Tibial nerve (tissue), 4 donors: Measurements from ENCODE around the gene DZIP1. TPM values are rescaled to one million over a fixed set of nuclear protein-coding genes. Genes with fewer than 3 reads are reported as not detected.

ENCODE experiments used
- DNase-seq, 2 donors: peaks; one replicate each; pipeline ENCODE4 v3.0.0-alpha.2; 2019; ENCODE audit warnings: low spot score in 2 of 2
- H3K27ac ChIP-seq, 4 donors: fragments of 200-600 bp; sonication (generic) in 3 of 4; one replicate each; pipeline ENCODE4 v1.5.1; 2017 to 2019; ENCODE audit warnings: mild to moderate bottlenecking in 1 of 4
- H3K27me3 ChIP-seq, 2 donors: fragments of 200-600 bp; sonication (generic) in 1 of 2; one replicate each; pipeline versions ENCODE4 v1.5.1 to v1.6.0; 2017 to 2019
- H3K36me3 ChIP-seq, 3 donors: fragments of 200-600 bp; sonication (generic); one replicate each; pipeline ENCODE4 v1.5.1; 2018 to 2019
- H3K4me1 ChIP-seq, 4 donors: fragments of 200-600 bp; sonication (generic) in 3 of 4; one replicate each; pipeline ENCODE4 v1.5.1; 2017 to 2019
- H3K4me3 ChIP-seq, 4 donors: fragments of 200-600 bp; sonication (generic) in 3 of 4; one replicate each; pipeline ENCODE4 v1.5.1; 2017 to 2019; ENCODE audit warnings: mild to moderate bottlenecking in 1 of 4, moderate library complexity in 1 of 4
- H3K9me3 ChIP-seq, 4 donors: fragments of 200-600 bp; sonication (generic) in 3 of 4; one replicate each; pipeline ENCODE4 v1.5.1; 2017 to 2019
- EP300 ChIP-seq, 2 donors: sonication (generic); formaldehyde crosslinking; IDR thresholded peaks; one replicate each; pipeline ENCODE4 v1.6.1; 2017; ENCODE audit warnings: antibody characterized with exemption in 2 of 2, mild to moderate bottlenecking in 1 of 2
- POLR2A ChIP-seq, 2 donors: fragments of 450-650 bp; IDR thresholded peaks; one replicate each; pipeline ENCODE4 v1.6.1; 2017; ENCODE audit warnings: antibody characterized with exemption in 2 of 2, mild to moderate bottlenecking in 2 of 2, moderate library complexity in 2 of 2
- WGBS, 2 donors: methylation state at CpG; one replicate each; pipeline ENCODE4 v1.1.5; 2018; 5-methylcytosine and 5-hydroxymethylcytosine counted together
- total RNA-seq, 4 donors: library from RNA; depleted of rRNA; stranded (reverse); fragments of >200 nt; gene quantifications; one replicate each; pipeline ENCODE4 v1.1.0, GENCODE V29; 2016
- TF ChIP-seq, protein P1 (sequence below), 5 experiments: fragments of 200-600 bp in 3 of 5; fragments of 450-650 bp in 2 of 5; sonication (generic) in 3 of 5; IDR thresholded peaks; one replicate each; pipeline ENCODE4 v1.5.1; 2016 to 2019; ENCODE audit warnings: antibody characterized with exemption in 5 of 5, mild to moderate bottlenecking in 3 of 5, moderate library complexity in 2 of 5

The DZIP1 gene
- total RNA-seq, 4 donors from 2014 or later: 31.2 to 72.8 (median 36.4) TPM

- Histone ChIP-seq H3K36me3 (no peaks in the 10 kb centered on the region), H3K27ac (no peak overlapping the region), H3K9me3 (no peaks in the 10 kb centered on the region), H3K4me3 (no peak overlapping the region), H3K4me1 (no peaks in the 10 kb centered on the region), H3K27me3 (peaks cover 0 to 8% of the 10 kb centered on the region in 2 donors)
- no peak for DNase-seq
- TF ChIP-seq, protein P1, sequence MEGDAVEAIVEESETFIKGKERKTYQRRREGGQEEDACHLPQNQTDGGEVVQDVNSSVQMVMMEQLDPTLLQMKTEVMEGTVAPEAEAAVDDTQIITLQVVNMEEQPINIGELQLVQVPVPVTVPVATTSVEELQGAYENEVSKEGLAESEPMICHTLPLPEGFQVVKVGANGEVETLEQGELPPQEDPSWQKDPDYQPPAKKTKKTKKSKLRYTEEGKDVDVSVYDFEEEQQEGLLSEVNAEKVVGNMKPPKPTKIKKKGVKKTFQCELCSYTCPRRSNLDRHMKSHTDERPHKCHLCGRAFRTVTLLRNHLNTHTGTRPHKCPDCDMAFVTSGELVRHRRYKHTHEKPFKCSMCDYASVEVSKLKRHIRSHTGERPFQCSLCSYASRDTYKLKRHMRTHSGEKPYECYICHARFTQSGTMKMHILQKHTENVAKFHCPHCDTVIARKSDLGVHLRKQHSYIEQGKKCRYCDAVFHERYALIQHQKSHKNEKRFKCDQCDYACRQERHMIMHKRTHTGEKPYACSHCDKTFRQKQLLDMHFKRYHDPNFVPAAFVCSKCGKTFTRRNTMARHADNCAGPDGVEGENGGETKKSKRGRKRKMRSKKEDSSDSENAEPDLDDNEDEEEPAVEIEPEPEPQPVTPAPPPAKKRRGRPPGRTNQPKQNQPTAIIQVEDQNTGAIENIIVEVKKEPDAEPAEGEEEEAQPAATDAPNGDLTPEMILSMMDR (IDR thresholded peaks at IDR 0.05): no peak
- no peak for TF ChIP-seq EP300 (IDR thresholded peaks at IDR 0.05)
- no peak for TF ChIP-seq POLR2A (IDR thresholded peaks at IDR 0.05)
- 80 to 85% methylated on average over 6 of the region's 6 CpGs for WGBS, 2 donors
These were observed 84.1 kb downstream of the DZIP1 start for GRCh38 chr13:95560387-95560786.

DNA sequence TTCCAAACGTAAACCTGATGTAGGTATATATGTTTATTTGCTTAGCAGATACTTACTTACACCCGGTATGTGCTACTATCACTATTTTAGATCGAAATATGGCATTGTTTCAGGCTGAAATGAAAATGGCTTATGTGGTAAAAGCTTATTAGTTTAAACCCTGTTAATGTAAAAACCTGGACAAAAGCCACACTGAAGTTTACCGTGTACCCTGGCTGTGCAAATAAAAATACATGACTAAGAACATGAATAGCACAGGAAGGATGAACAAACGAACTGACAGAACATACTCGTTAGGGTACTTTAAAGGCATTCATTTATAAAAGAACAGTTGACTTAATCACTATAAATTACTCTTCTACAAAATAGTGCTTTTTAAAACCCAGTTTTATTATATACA lies 85.4 kb downstream of the DZIP1 start:
- Histone ChIP-seq H3K4me3 (no peak overlapping the region), H3K9me3 (no peaks in the 10 kb centered on the region), H3K36me3 (no peaks in the 10 kb centered on the region), H3K27ac (no peak overlapping the region), H3K4me1 (no peaks in the 10 kb centered on the region), H3K27me3 (peaks cover 0 to 18% of the 10 kb centered on the region in 2 donors)
- DNase-seq: no peak
- TF ChIP-seq POLR2A (IDR thresholded peaks at IDR 0.05): no peak
- TF ChIP-seq, protein P1 (IDR thresholded peaks at IDR 0.05): no peak
- no peak for TF ChIP-seq EP300 (IDR thresholded peaks at IDR 0.05)
- WGBS, 2 donors: 76 to 78% methylated on average over 6 of the region's 6 CpGs

DNA sequence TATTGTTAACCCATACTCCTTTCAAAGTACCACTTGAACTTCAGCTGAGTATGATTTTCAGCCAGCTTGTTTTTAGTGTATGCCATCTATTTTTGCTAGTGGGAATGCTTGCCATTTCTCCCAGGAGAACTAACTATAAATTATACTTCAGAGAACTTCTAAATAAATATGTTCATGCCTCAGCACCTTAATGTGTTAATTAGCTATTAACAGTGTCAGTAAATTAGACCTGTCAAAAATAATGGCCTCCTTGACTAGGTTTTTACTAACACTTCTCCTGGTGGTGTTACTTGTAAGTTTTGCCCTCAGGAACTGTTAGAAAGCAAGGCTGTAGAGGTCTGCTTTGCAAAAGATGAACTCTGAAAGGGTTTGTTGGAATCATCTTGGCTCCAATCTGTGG lies 87.5 kb downstream of the DZIP1 start:
- Histone ChIP-seq H3K9me3 (no peaks in the 10 kb centered on the region), H3K27me3 (peaks cover 0 to 39% of the 10 kb centered on the region in 2 donors), H3K4me3 (no peak overlapping the region), H3K36me3 (no peaks in the 10 kb centered on the region), H3K4me1 (peaks cover 0 to 16% (median 0%) of the 10 kb centered on the region in 4 donors), H3K27ac (no peak overlapping the region)
- TF ChIP-seq EP300 (IDR thresholded peaks at IDR 0.05): no peak
- DNase-seq: no peak

GRCh38 chr13:95553581-95554385 lies 90.7 kb downstream of the DZIP1 start:
- Histone ChIP-seq H3K9me3 (no peaks in the 10 kb centered on the region), H3K4me1 (peaks cover 0 to 17% (median 0%) of the 10 kb centered on the region in 4 donors), H3K36me3 (no peaks in the 10 kb centered on the region), H3K27ac (no peak overlapping the region), H3K4me3 (no peak overlapping the region), H3K27me3 (peaks cover 0 to 60% of the 10 kb centered on the region in 2 donors)
- DNase-seq: no peak
- TF ChIP-seq, protein P1 (IDR thresholded peaks at IDR 0.05): no peak
- no peak for TF ChIP-seq POLR2A (IDR thresholded peaks at IDR 0.05)
- TF ChIP-seq EP300 (IDR thresholded peaks at IDR 0.05): no peak
- 45% methylated on average over 29 of the region's 29 CpGs for WGBS, 2 donors

DNA sequence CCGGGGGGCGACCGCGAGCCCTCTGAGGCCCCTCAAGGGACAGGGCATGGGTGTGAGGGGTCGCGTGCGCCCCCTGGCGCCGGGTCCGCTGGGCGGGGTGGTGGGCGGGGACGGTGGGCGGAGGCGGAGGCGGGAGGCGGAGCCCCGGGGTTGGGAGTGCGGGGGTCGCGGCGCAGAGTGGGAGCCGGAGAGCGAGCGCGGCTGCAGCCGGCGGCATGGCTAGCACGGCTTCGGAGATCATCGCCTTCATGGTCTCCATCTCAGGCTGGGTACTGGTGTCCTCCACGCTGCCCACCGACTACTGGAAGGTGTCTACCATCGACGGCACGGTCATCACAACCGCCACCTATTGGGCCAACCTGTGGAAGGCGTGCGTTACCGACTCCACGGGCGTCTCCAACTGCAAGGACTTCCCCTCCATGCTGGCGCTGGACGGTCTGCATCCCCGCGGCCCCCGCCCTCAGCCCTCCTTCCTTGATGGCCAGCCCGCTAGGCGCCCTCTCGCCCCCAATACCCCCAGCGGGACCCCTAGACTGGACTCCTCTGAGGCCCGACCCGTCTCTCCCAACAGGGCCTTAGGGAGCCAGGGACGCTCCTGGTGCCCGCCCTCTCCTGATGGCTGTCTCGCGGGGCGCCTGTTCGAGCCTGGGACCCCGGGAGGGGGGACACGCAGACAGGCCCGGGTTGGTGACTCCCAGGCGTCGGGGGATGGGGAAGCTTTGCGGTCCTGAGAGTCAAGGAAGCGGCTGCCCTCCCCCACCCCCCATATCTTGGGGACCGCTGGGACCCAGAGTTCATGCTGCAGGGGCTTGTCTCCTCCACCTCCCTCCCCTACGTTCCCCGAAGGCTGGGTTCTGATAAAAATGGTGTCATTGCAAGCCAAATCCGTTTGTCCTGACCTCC lies 91.7 kb downstream of the DZIP1 start, which contains the start of gene CLDN10:
TSS of gene CLDN10 (plus strand) at position 182 of the 903 bp plus-strand sequence. CDS start at position 216, 34 bp downstream.
- peaks cover 0 to 17% (median 0%) of the 10 kb centered on the region in 4 donors for H3K4me1 ChIP-seq
- H3K36me3 ChIP-seq: no peaks in the 10 kb centered on the region
- DNase-seq: no peak
- H3K4me3 ChIP-seq: peak within 1 kb of the TSS in 1 of 4 donors; percentile 14
- no peak within 1 kb of the TSS for H3K27ac ChIP-seq
- TF ChIP-seq POLR2A (IDR thresholded peaks at IDR 0.05) (no peak), EP300 (IDR thresholded peaks at IDR 0.05) (no peak)
- TF ChIP-seq, protein P1 (IDR thresholded peaks at IDR 0.05): no peak
- H3K27me3 ChIP-seq: peaks cover 0 to 69% of the 10 kb centered on the region in 2 donors
- 1 to 4% methylated on average over 48 to 50 of the region's 70 CpGs for whole genome bisulfite sequencing, 2 donors
- H3K9me3 ChIP-seq: no peaks in the 10 kb centered on the region
